NT2/D1 (cell line): ENCODE results near the gene B3GNT4.

Source experiments
- DNase-seq: peaks from one replicate; pipeline ENCODE4 v3.0.0-alpha.2; 2011; ENCODE audit warnings: low read depth, low spot score
- H3K27me3 ChIP-seq: 2 replicates; pipeline ENCODE4 v1.6.0; 2011; ENCODE audit warnings: mild to moderate bottlenecking; ENCODE audit not compliant: insufficient read length, insufficient read depth
- H3K36me3 ChIP-seq: 2 replicates; pipeline ENCODE4 v1.6.1; 2011; ENCODE audit warnings: mild to moderate bottlenecking, low read length, mixed read lengths; ENCODE audit not compliant: insufficient read depth, insufficient read length
- H3K4me1 ChIP-seq: 2 replicates; pipeline ENCODE4 v1.5.1; 2011; ENCODE audit not compliant: insufficient read depth, insufficient read length
- H3K4me3 ChIP-seq: 2 replicates; pipeline ENCODE4 v1.5.1; 2011; ENCODE audit warnings: low read depth; ENCODE audit not compliant: insufficient read length
- H3K9ac ChIP-seq: 2 replicates; pipeline ENCODE4 v1.6.0; 2011; ENCODE audit warnings: low read depth; ENCODE audit not compliant: insufficient read length
- H3K9me3 ChIP-seq: 2 replicates; pipeline ENCODE4 v1.5.1; 2011; ENCODE audit warnings: mild to moderate bottlenecking, low read length; ENCODE audit not compliant: insufficient read depth
- SUZ12 ChIP-seq: IDR thresholded peaks from 2 replicates; pipeline ENCODE4 v1.6.1; 2011; ENCODE audit not compliant: insufficient read length, insufficient read depth; ENCODE audit errors: extremely low read depth
- YY1 ChIP-seq: IDR thresholded peaks from 2 replicates; pipeline ENCODE4 v1.6.1; 2011; ENCODE audit not compliant: insufficient read length, insufficient read depth
- ZNF274 ChIP-seq: IDR thresholded peaks from 2 replicates; pipeline ENCODE4 v1.6.1; 2011; ENCODE audit warnings: mild to moderate bottlenecking, low read depth, low read length

Gene B3GNT4

GRCh38 chr12:122189626-122190475 lies 13.7 kb upstream of the B3GNT4 start:
- Histone ChIP-seq H3K27me3 (peaks cover 8% of the 10 kb centered on the region), H3K4me3 (no peak overlapping the region), H3K9ac (no peak overlapping the region), H3K4me1 (peaks cover 3% of the 10 kb centered on the region), H3K9me3 (peaks cover 3% of the 10 kb centered on the region; the same call in 1 of the 2 replicates), H3K36me3 (no peaks in the 10 kb centered on the region)
- DNase-seq = no peak
- no peak for TF ChIP-seq YY1
- TF ChIP-seq ZNF274 = no peak
- no peak for TF ChIP-seq SUZ12

GRCh38 chr12:122190842-122191668 lies 12.5 kb upstream of the B3GNT4 start:
- Histone ChIP-seq H3K9me3 (peaks cover 11% of the 10 kb centered on the region; the same call in 1 of the 2 replicates), H3K27me3 (no peaks in the 10 kb centered on the region), H3K4me1 (peaks cover 3% of the 10 kb centered on the region), H3K9ac (no peak overlapping the region), H3K36me3 (no peaks in the 10 kb centered on the region), H3K4me3 (no peak overlapping the region)
- DNase-seq = peak; percentile 62
- TF ChIP-seq YY1 (no peak), ZNF274 (no peak), SUZ12 (no peak)

DNA sequence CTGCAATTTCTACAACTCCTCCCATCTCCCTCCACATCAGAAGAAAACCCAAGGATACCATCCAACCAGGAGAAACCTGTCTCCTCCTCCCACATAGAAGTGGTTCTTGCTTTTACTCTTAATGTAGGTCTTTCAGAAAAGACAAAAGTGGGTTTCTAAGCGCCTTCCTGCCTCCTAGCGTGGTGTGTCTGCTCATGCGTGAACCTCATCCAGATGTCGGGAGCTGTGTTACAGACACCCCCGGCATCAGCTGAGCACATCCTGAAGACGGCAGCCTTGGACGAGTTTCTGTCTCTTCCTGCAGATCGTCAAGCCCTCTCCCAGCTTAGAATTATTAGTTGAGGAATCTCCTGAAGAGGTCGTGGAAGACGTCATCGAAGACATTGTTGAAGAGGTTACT lies 11.1 kb upstream of the B3GNT4 start:
- H3K4me3 ChIP-seq = no peak overlapping the region
- no peaks in the 10 kb centered on the region for H3K36me3 ChIP-seq
- DNase-seq = no peak
- H3K9me3 ChIP-seq = peaks cover 11% of the 10 kb centered on the region; the same call in 1 of the 2 replicates
- H3K4me1 ChIP-seq = peaks cover 2% of the 10 kb centered on the region
- TF ChIP-seq YY1 = no peak
- TF ChIP-seq ZNF274 = no peak
- no peak for TF ChIP-seq SUZ12
- H3K27me3 ChIP-seq = no peaks in the 10 kb centered on the region
- no peak overlapping the region for H3K9ac ChIP-seq

DNA sequence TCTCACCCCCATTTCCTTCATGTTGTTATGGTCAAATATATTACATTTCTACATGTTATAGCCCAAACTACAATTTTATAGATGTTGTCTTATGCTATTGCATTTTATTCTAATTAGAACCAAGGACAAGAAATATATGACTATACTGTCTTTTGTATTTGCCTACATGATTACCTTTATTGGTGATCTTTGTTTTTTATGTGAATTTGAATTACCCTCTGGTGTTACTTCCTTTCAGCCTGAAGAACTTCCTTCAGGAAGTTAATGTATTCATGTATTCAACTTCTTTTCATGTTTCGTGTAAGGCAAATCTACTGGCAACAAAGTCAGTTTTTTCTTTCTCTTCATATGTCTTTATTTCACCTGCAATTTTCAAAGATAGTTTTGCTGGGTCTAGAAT lies 8.7 kb upstream of the B3GNT4 start:
- H3K9ac ChIP-seq = no peak overlapping the region
- H3K9me3 ChIP-seq = peaks cover 11% of the 10 kb centered on the region; the same call in 1 of the 2 replicates
- H3K36me3 ChIP-seq = no peaks in the 10 kb centered on the region
- no peak for DNase-seq
- no peaks in the 10 kb centered on the region for H3K27me3 ChIP-seq
- H3K4me1 ChIP-seq = peaks cover 2% of the 10 kb centered on the region
- TF ChIP-seq YY1 (no peak), SUZ12 (no peak), ZNF274 (no peak)
- H3K4me3 ChIP-seq = no peak overlapping the region

DNA sequence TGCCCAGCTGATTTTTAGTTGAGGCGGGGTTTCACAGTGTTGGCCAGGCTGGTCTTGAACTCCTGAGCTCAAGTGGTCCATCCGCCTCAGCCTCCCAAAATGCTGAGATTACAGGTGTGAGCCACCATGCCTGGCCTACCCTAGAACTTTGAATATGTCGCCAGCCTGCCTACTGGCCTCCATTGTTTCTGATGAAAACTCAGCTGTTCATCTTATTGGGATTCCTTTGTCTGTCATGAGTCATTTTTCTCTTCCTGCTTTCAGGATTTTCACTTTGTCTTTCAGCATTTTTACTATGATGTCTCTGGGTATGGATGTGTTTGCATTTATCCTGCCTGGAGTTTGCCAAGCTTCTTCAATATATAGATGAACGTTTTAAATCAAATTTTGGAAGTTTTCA lies 8.1 kb upstream of the B3GNT4 start:
- Histone ChIP-seq H3K4me1 (peaks cover 3% of the 10 kb centered on the region), H3K9ac (no peak overlapping the region), H3K27me3 (no peaks in the 10 kb centered on the region), H3K36me3 (no peaks in the 10 kb centered on the region), H3K4me3 (no peak overlapping the region), H3K9me3 (peaks cover 11% of the 10 kb centered on the region; the same call in 1 of the 2 replicates)
- TF ChIP-seq YY1 = no peak
- TF ChIP-seq ZNF274 = no peak
- TF ChIP-seq SUZ12 = no peak
- DNase-seq = no peak

- Histone ChIP-seq H3K9me3 (peaks cover 11% of the 10 kb centered on the region; the same call in 1 of the 2 replicates), H3K36me3 (no peaks in the 10 kb centered on the region), H3K4me3 (no peak overlapping the region), H3K4me1 (peaks cover 9% of the 10 kb centered on the region), H3K27me3 (peaks cover 12% of the 10 kb centered on the region), H3K9ac (no peak overlapping the region)
- DNase-seq = no peak
- TF ChIP-seq ZNF274 = no peak
- TF ChIP-seq YY1 = no peak
- no peak for TF ChIP-seq SUZ12
Observed at GRCh38 chr12:122197612-122197966, 5.9 kb upstream of the B3GNT4 start.
